IMR-90 (cell line): ENCODE data around the gene RASAL1. TPM values are rescaled to one million over a fixed set of nuclear protein-coding genes. Genes with fewer than 3 reads are reported as not detected.

Experiments used
- ATAC-seq: fragments of 200-7000 bp; cut with Tn5 transposase; 2 replicates; pipeline ENCODE4 v1.9.1; 2020; ENCODE audit warnings: low read depth, mild to moderate bottlenecking, moderate library complexity
- BruUV-seq: library from RNA; stranded (reverse); fragments of 400-500 nt; replicated peaks from 2 replicates; lab custom pipeline; 2021; lab: Mats Ljungman, UMichigan
- CTCF ChIA-PET: fragments of 300-600 bp; formaldehyde crosslinking; extraction: SDS; loops from one replicate; lab custom pipeline; 2021; ENCODE audit warnings: antibody characterized with exemption; lab: Yijun Ruan, JAX
- POLR2A ChIA-PET: fragments of 300-600 bp; sonication (Branson Sonifier 250); formaldehyde crosslinking; loops from one replicate; lab custom pipeline; 2022; ENCODE audit warnings: antibody characterized with exemption; ENCODE audit not compliant: unreplicated experiment; lab: Charles Lee
- DNase-seq: peaks from one replicate; pipeline ENCODE4 v3.0.0; 2013
- H2AFZ ChIP-seq: replicated peaks from 2 replicates; pipeline ENCODE3; 2013; ENCODE audit warnings: low read length, mild to moderate bottlenecking; ENCODE audit not compliant: poor library complexity
- H2AK5ac ChIP-seq: 2 replicates; pipeline ENCODE4 v1.6.1; 2013; ENCODE audit warnings: low read depth, low read length, inconsistent platforms
- H2AK9ac ChIP-seq: replicated peaks from 2 replicates; pipeline ENCODE3; 2013; ENCODE audit warnings: mild to moderate bottlenecking, low read depth, low read length, moderate library complexity; ENCODE audit not compliant: poor library complexity
- H2BK120ac ChIP-seq: 2 replicates; pipeline ENCODE4 v1.6.1; 2013; ENCODE audit warnings: low read depth, low read length, inconsistent platforms
- H2BK15ac ChIP-seq: 3 replicates; pipeline ENCODE4 v1.6.1; 2013; ENCODE audit warnings: low read depth, low read length, inconsistent platforms
- H2BK20ac ChIP-seq: 2 replicates; pipeline ENCODE4 v1.6.1; 2013; ENCODE audit warnings: low read depth, mild to moderate bottlenecking, inconsistent platforms, low read length, moderate library complexity
- H2BK5ac ChIP-seq: 2 replicates; pipeline ENCODE4 v1.6.1; 2013; ENCODE audit warnings: mild to moderate bottlenecking, low read depth, low read length, inconsistent platforms; ENCODE audit not compliant: poor library complexity, severe bottlenecking
- H3K14ac ChIP-seq: replicated peaks from 2 replicates; pipeline ENCODE4 v1.6.1; 2013; ENCODE audit warnings: low read depth, low read length, inconsistent platforms
- H3K18ac ChIP-seq: 2 replicates; pipeline ENCODE4 v1.6.1; 2013; ENCODE audit warnings: low read depth, low read length, control low read depth
- H3K23ac ChIP-seq: 2 replicates; pipeline ENCODE4 v1.6.1; 2013; ENCODE audit warnings: low read depth, low read length, inconsistent platforms
- H3K27ac ChIP-seq: 2 replicates; pipeline ENCODE4 v1.5.1; 2013; ENCODE audit warnings: mild to moderate bottlenecking, control low read depth, low read length; ENCODE audit not compliant: insufficient read depth
- H3K27me3 ChIP-seq: 2 replicates; pipeline ENCODE4 v1.6.1; 2013; ENCODE audit warnings: low read length; ENCODE audit not compliant: control insufficient read depth, insufficient read depth
- H3K36me3 ChIP-seq: 2 replicates; pipeline ENCODE4 v1.6.1; 2013; ENCODE audit warnings: low read length, mixed read lengths; ENCODE audit not compliant: control insufficient read depth, insufficient read depth
- H3K4ac ChIP-seq: 2 replicates; pipeline ENCODE4 v1.6.1; 2013; ENCODE audit warnings: low read depth, low read length, inconsistent platforms
- H3K4me1 ChIP-seq: 2 replicates; pipeline ENCODE4 v1.6.1; 2013; ENCODE audit warnings: low read length, mixed read lengths; ENCODE audit not compliant: control insufficient read depth, insufficient read depth
- H3K4me2 ChIP-seq: 2 replicates; pipeline ENCODE4 v1.6.1; 2013; ENCODE audit warnings: low read depth, mild to moderate bottlenecking, control low read depth, low read length, moderate library complexity
- H3K4me3 ChIP-seq: 2 replicates; pipeline ENCODE4 v1.5.1; 2013; ENCODE audit warnings: low read depth, mild to moderate bottlenecking, control low read depth, low read length, moderate library complexity; ENCODE audit not compliant: insufficient read depth
- H3K56ac ChIP-seq: 2 replicates; pipeline ENCODE4 v1.6.1; 2013; ENCODE audit warnings: low read length, inconsistent platforms; ENCODE audit not compliant: insufficient read depth; ENCODE audit errors: extremely low read depth
- H3K79me1 ChIP-seq, 2 experiments: 2 replicates each; pipeline ENCODE4 v1.6.1; 2013; ENCODE audit warnings: low read length in 2 of 2, inconsistent platforms in 1 of 2, low read depth in 1 of 2
- H3K9ac ChIP-seq: 2 replicates; pipeline ENCODE4 v1.6.1; 2013; ENCODE audit warnings: low read depth, low read length, control low read depth
- H3K9me1 ChIP-seq: 2 replicates; pipeline ENCODE4 v1.6.1; 2013; ENCODE audit warnings: low read length, inconsistent platforms; ENCODE audit not compliant: insufficient read depth
- H3K9me3 ChIP-seq: 2 replicates; pipeline ENCODE4 v1.6.1; 2013; ENCODE audit warnings: low read length; ENCODE audit not compliant: control insufficient read depth, insufficient read depth
- H4K20me1 ChIP-seq: 2 replicates; pipeline ENCODE4 v1.6.1; 2013; ENCODE audit warnings: low read length, inconsistent platforms; ENCODE audit not compliant: insufficient read depth
- H4K5ac ChIP-seq: 2 replicates; pipeline ENCODE4 v1.6.1; 2013; ENCODE audit warnings: mild to moderate bottlenecking, low read depth, low read length, control low read depth
- H4K8ac ChIP-seq, 2 experiments: 2 replicates each; pipeline ENCODE4 v1.6.1; 2013; ENCODE audit warnings: low read depth in 2 of 2, low read length in 2 of 2, control low read depth in 1 of 2, inconsistent platforms in 1 of 2
- H4K91ac ChIP-seq: 2 replicates; pipeline ENCODE4 v1.6.1; 2013; ENCODE audit warnings: low read depth, low read length, inconsistent platforms; ENCODE audit not compliant: insufficient read depth
- BHLHE40 ChIP-seq: fragments of 150-350 bp; IDR thresholded peaks from 2 replicates; pipeline ENCODE4 v1.6.1; 2016; ENCODE audit warnings: mild to moderate bottlenecking, low read depth, low read length
- CEBPB ChIP-seq: IDR thresholded peaks from 2 replicates; pipeline ENCODE4 v1.6.1; 2012; ENCODE audit warnings: low read depth, low read length, improper control_type of control experiment
- CHD1 ChIP-seq: IDR thresholded peaks from 2 replicates; pipeline ENCODE4 v1.6.1; 2012; ENCODE audit warnings: low read depth, low read length, improper control_type of control experiment
- FOS ChIP-seq: fragments of 150-350 bp; IDR thresholded peaks from 2 replicates; pipeline ENCODE4 v1.6.1; 2016; ENCODE audit warnings: low read depth, low read length
- MAFK ChIP-seq: IDR thresholded peaks from 2 replicates; pipeline ENCODE4 v1.6.1; 2012; ENCODE audit warnings: low read depth, low read length, improper control_type of control experiment
- MAZ ChIP-seq: IDR thresholded peaks from 2 replicates; pipeline ENCODE4 v1.6.1; 2012; ENCODE audit warnings: low read depth, mild to moderate bottlenecking, low read length, improper control_type of control experiment, moderate library complexity, borderline replicate concordance
- MXI1 ChIP-seq: IDR thresholded peaks from 2 replicates; pipeline ENCODE4 v1.6.1; 2012; ENCODE audit warnings: low read depth, mild to moderate bottlenecking, low read length, moderate library complexity, borderline replicate concordance
- NFE2L2 ChIP-seq: fragments of 150-350 bp; IDR thresholded peaks from 2 replicates; pipeline ENCODE4 v1.6.1; 2016; ENCODE audit warnings: low read depth, mild to moderate bottlenecking, low read length
- POLR2A ChIP-seq: IDR thresholded peaks from 2 replicates; pipeline ENCODE4 v1.6.1; 2012; ENCODE audit warnings: mild to moderate bottlenecking, low read depth, low read length
- RAD21 ChIP-seq: IDR thresholded peaks from 2 replicates; pipeline ENCODE4 v1.6.1; 2012; ENCODE audit warnings: low read length, improper control_type of control experiment
- RCOR1 ChIP-seq: IDR thresholded peaks from 2 replicates; pipeline ENCODE4 v1.6.1; 2012; ENCODE audit warnings: mild to moderate bottlenecking, low read length, improper control_type of control experiment; ENCODE audit not compliant: insufficient replicate concordance
- RFX5 ChIP-seq: IDR thresholded peaks from 2 replicates; pipeline ENCODE4 v1.8.0; 2012; ENCODE audit warnings: low read depth, mild to moderate bottlenecking, low read length, moderate library complexity
- SMC3 ChIP-seq: fragments of 150-350 bp; IDR thresholded peaks from 2 replicates; pipeline ENCODE4 v1.6.1; 2016; ENCODE audit warnings: low read depth, mild to moderate bottlenecking, antibody characterized with exemption, low read length, moderate library complexity
- WGBS, 2 experiments: methylation state at CpG; one replicate each; pipeline versions ENCODE4 v1.1.5 to v1.1.7; 2013; ENCODE audit warnings: missing lambda C conversion rate in 2 of 2; ENCODE audit not compliant: insufficient read length in 1 of 2; ENCODE audit errors: extremely low coverage in 2 of 2; 5-methylcytosine and 5-hydroxymethylcytosine counted together
- dilution Hi-C: fragments of 300-500 bp; cut with HindIII; formaldehyde crosslinking; loops from one replicate; pipeline ENCODE4 v1.14.3; 2018; ENCODE audit warnings: low sequenced_read_pairs; ENCODE audit not compliant: unreplicated experiment
- in situ Hi-C: fragments of 300-500 bp; cut with MboI; formaldehyde crosslinking; loops from 3 replicates; pipeline ENCODE4 v1.14.3; 2019; ENCODE audit warnings: low sequenced_read_pairs, inconsistent platforms, mixed read lengths
- intact Hi-C: fragments of 100-400 bp; cut with micrococcal nuclease; formaldehyde crosslinking; loops from 2 replicates; pipeline ENCODE4 v1.10.0; 2022
- polyA plus RNA-seq, 3 experiments: library from polyadenylated mRNA; depleted of rRNA; stranded (reverse); fragments of >200 nt; gene quantifications; 2 replicates each; pipeline ENCODE4 v1.2.3, GENCODE V29; 2012; ENCODE audit warnings: low replicate concordance in 1 of 3
- total RNA-seq: library from RNA; depleted of rRNA; stranded (reverse); fragments of >200 nt; gene quantifications from 2 replicates; pipeline ENCODE4 v1.2.3, GENCODE V29; 2012
- TF ChIP-seq, protein P1 (sequence below): fragments of 150-350 bp; IDR thresholded peaks from 2 replicates; pipeline ENCODE4 v1.6.1; 2016; ENCODE audit warnings: low read depth, mild to moderate bottlenecking, low read length, moderate library complexity, borderline replicate concordance
- TF ChIP-seq, protein P2 (sequence below): fragments of 150-350 bp; IDR thresholded peaks from 2 replicates; pipeline ENCODE4 v1.6.1; 2017; ENCODE audit warnings: mild to moderate bottlenecking, antibody characterized with exemption, low read length, low read depth
- TF ChIP-seq, protein P3 (sequence below): conservative IDR thresholded peaks from 2 replicates; pipeline ENCODE4 v1.5.1; 2012; ENCODE audit warnings: mild to moderate bottlenecking, low read depth, low read length, improper control_type of control experiment

Gene RASAL1
- total and polyA plus RNA-seq, 2 of the 4 experiments (the other 2 are of a cell fraction) = not detected

DNA sequence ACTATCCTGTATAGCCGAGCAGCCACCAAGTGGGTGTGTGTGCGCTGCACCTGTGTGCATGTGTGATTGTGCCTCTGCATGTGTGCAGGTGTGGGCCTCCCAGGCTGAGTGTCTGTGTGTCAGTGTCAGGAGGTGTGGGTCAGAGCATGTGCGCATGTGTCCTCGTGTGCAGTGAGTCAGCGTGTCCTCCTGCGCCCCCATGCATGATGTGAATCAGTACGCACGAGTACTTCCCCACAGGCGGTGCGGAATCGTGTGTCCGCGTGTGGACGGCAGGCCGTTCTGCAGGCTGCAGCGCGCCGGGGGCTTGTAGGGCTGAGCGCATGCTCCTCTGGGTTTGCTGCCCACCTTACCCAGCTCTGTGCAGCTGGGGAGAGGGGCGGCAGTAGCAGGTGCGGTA is 44.8 kb downstream of the RASAL1 start:
- Histone ChIP-seq H3K9me3 (no peaks in the 10 kb centered on the region), H3K4me2 (no peak overlapping the region), H2BK5ac (no peak overlapping the region), H3K27me3 (peaks cover 14% of the 10 kb centered on the region; the same call in 1 of the 2 replicates), H2BK15ac (no peak overlapping the region), H2AK9ac (no peak overlapping the region), H4K91ac (no peak overlapping the region), H4K20me1 (no peaks in the 10 kb centered on the region), H3K9ac (no peak overlapping the region), H3K18ac (no peak overlapping the region), H3K79me1 (no peaks in the 10 kb centered on the region), H3K4me1 (no peaks in the 10 kb centered on the region), H3K4me3 (no peak overlapping the region), H3K9me1 (no peaks in the 10 kb centered on the region), H2AFZ (no peak overlapping the region), H3K27ac (no peak overlapping the region), H2BK20ac (no peak overlapping the region), H2AK5ac (no peak overlapping the region), H3K14ac (no peak overlapping the region), H3K4ac (no peak overlapping the region), H3K23ac (no peak overlapping the region), H4K5ac (no peak overlapping the region), H3K56ac (no peak overlapping the region), H3K36me3 (no peaks in the 10 kb centered on the region), H4K8ac (no peak overlapping the region), H2BK120ac (no peak overlapping the region)
- intact Hi-C loops (no loop called here), in situ Hi-C loops (no loop called here), dilution Hi-C loops (no loop called here)
- no peak for DNase-seq
- BruUV-seq = no TSS peak
- CTCF ChIA-PET = no interaction called here
- TF ChIP-seq CEBPB = no peak
- TF ChIP-seq BHLHE40 = no peak
- TF ChIP-seq MXI1 = no peak
- TF ChIP-seq NFE2L2 = no peak
- TF ChIP-seq MAZ = no peak
- TF ChIP-seq RCOR1 = no peak
- TF ChIP-seq RAD21 = no peak
- no peak for TF ChIP-seq POLR2A
- no peak for TF ChIP-seq SMC3
- TF ChIP-seq RFX5 = no peak
- TF ChIP-seq, protein P1, sequence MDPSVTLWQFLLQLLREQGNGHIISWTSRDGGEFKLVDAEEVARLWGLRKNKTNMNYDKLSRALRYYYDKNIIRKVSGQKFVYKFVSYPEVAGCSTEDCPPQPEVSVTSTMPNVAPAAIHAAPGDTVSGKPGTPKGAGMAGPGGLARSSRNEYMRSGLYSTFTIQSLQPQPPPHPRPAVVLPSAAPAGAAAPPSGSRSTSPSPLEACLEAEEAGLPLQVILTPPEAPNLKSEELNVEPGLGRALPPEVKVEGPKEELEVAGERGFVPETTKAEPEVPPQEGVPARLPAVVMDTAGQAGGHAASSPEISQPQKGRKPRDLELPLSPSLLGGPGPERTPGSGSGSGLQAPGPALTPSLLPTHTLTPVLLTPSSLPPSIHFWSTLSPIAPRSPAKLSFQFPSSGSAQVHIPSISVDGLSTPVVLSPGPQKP = no peak
- TF ChIP-seq, protein P2, sequence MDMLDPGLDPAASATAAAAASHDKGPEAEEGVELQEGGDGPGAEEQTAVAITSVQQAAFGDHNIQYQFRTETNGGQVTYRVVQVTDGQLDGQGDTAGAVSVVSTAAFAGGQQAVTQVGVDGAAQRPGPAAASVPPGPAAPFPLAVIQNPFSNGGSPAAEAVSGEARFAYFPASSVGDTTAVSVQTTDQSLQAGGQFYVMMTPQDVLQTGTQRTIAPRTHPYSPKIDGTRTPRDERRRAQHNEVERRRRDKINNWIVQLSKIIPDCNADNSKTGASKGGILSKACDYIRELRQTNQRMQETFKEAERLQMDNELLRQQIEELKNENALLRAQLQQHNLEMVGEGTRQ = no peak
- no peak for TF ChIP-seq MAFK
- TF ChIP-seq FOS = no peak
- TF ChIP-seq, protein P3, sequence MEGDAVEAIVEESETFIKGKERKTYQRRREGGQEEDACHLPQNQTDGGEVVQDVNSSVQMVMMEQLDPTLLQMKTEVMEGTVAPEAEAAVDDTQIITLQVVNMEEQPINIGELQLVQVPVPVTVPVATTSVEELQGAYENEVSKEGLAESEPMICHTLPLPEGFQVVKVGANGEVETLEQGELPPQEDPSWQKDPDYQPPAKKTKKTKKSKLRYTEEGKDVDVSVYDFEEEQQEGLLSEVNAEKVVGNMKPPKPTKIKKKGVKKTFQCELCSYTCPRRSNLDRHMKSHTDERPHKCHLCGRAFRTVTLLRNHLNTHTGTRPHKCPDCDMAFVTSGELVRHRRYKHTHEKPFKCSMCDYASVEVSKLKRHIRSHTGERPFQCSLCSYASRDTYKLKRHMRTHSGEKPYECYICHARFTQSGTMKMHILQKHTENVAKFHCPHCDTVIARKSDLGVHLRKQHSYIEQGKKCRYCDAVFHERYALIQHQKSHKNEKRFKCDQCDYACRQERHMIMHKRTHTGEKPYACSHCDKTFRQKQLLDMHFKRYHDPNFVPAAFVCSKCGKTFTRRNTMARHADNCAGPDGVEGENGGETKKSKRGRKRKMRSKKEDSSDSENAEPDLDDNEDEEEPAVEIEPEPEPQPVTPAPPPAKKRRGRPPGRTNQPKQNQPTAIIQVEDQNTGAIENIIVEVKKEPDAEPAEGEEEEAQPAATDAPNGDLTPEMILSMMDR = no peak
- no peak for TF ChIP-seq CHD1
- no peak for ATAC-seq
- POLR2A ChIA-PET = no interaction called here
- WGBS, 2 experiments = 71% methylated on average over 15 of the region's 21 CpGs; no CpG with 5 or more reads in 1 of the 2 experiments
